ENCODE results near the gene ZNF474. TPM values are rescaled to one million over a fixed set of nuclear protein-coding genes. Genes with fewer than 3 reads are reported as not detected.
A peak's percentile ranks its signal among the peaks of the same experiment; 100 is the strongest.
"Not testable (repeated sequence)": the region's sequence is repeated elsewhere in the genome, so short reads cannot be mapped to it uniquely, and the experiment has no call there.

ZNF474 gene
- total RNA-seq, 1 donor from 2014 or later: not detected

DNA sequence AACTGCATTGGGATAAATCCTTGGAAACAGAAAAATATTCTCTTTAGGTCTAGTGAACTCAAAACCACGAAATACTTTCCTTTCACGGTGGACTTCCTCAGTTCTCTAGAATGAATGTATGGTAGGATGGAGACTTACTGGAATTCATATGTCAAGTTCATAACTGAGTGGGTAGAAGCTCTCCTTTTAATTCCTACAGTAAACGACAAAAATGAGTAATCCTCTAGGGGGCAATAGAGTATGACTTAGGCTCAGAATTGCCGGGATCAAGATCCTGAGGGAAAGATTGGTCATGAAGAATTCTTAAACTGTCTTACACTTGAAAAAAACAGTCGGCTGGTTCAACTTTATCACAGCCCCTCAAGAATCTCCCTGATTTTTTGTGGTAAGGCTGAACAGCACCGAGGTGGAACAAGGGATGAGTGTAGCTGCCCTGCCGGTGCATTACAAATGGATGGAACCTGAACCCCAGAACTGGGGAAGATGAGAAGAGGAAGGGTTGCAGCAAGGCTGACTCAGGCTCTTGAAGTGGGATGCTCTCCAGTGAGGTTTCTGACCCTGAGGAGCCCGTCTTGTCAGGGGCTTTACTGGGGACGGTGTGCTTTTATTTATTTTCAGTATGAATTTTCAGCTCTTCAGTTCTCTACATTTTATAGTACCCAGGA is 37.3 kb upstream of the ZNF474 start:
- ATAC-seq (no peak), DNase-seq (no peak)
- Histone ChIP-seq H3K36me3 (no peaks in the 10 kb centered on the region), H3K27ac (no peak overlapping the region), H3K4me3 (no peak overlapping the region), H3K4me1 (no peaks in the 10 kb centered on the region), H3K27me3 (no peaks in the 10 kb centered on the region), H3K9me3 (no peaks in the 10 kb centered on the region)
- TF ChIP-seq, protein P1, sequence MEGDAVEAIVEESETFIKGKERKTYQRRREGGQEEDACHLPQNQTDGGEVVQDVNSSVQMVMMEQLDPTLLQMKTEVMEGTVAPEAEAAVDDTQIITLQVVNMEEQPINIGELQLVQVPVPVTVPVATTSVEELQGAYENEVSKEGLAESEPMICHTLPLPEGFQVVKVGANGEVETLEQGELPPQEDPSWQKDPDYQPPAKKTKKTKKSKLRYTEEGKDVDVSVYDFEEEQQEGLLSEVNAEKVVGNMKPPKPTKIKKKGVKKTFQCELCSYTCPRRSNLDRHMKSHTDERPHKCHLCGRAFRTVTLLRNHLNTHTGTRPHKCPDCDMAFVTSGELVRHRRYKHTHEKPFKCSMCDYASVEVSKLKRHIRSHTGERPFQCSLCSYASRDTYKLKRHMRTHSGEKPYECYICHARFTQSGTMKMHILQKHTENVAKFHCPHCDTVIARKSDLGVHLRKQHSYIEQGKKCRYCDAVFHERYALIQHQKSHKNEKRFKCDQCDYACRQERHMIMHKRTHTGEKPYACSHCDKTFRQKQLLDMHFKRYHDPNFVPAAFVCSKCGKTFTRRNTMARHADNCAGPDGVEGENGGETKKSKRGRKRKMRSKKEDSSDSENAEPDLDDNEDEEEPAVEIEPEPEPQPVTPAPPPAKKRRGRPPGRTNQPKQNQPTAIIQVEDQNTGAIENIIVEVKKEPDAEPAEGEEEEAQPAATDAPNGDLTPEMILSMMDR (IDR thresholded peaks at IDR 0.05): peak; percentile 51
- intact Hi-C loops (cut with DNase I): no loop called here

DNA sequence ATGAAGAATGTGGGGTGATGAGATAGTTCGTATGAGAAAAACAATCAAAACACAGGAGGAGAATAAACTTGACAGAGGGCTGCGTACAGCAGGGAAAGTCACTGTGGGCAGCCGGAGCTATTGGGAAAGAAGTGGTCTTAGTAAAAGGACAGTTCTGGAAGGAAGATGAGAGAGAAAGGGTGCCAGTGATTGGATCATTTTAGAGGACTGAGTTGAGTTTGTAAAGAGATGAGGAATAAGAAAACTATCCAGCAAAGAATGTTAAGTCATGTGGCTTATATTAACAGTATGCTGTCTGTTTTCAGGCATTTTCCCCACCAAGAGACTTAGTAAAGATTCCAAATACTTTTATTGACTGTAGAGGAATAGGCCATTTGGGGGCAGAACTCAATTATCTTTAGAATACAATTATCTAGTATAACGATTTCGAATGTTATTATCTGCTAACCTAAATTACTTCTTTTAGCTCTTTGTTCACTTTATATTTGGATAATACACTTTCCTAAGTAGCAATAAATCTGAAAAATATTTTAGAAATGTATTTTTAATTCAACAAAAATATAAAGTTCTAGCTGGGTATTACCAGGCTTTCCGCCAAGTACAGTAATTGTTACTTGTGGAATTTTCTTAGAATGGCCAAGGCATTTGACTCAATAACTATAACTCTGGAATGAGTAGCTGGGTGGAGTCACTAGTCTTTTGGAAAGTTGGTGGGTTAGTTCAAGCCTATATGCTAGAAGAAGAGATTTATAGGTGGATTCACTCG is 35.7 kb upstream of the ZNF474 start:
- Histone ChIP-seq H3K4me3 (no peak overlapping the region), H3K4me1 (no peaks in the 10 kb centered on the region), H3K27ac (no peak overlapping the region), H3K36me3 (no peaks in the 10 kb centered on the region), H3K27me3 (no peaks in the 10 kb centered on the region), H3K9me3 (no peaks in the 10 kb centered on the region)
- TF ChIP-seq, protein P1 (IDR thresholded peaks at IDR 0.05): no peak
- DNase-seq (no peak), ATAC-seq (no peak)
- intact Hi-C loops (cut with DNase I): no loop called here

DNA sequence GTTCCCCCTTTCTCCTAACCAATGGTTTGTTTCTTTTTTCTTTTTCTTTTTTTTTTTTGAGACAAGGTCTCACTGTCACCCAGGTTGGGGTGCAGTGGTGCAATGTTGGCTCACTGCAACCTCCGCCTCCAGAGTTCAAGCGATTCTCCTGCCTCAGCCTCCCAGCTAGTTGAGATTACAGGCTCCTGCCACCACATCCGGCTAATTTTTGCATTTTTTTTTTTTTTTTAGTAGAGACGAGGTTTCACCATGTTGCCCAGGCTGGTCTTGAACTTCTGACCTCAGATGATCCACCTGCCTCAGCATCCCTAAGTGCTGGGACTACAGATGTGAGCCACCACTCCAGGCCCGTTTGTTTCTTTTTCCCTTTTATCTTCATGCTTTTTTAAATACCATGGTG is 35.1 kb upstream of the ZNF474 start:
- ATAC-seq; H3K36me3 ChIP-seq; intact Hi-C loops (cut with DNase I); H3K9me3 ChIP-seq; H3K27me3 ChIP-seq; H3K27ac ChIP-seq; DNase-seq; H3K4me1 ChIP-seq; H3K4me3 ChIP-seq: not testable (repeated sequence)

DNA sequence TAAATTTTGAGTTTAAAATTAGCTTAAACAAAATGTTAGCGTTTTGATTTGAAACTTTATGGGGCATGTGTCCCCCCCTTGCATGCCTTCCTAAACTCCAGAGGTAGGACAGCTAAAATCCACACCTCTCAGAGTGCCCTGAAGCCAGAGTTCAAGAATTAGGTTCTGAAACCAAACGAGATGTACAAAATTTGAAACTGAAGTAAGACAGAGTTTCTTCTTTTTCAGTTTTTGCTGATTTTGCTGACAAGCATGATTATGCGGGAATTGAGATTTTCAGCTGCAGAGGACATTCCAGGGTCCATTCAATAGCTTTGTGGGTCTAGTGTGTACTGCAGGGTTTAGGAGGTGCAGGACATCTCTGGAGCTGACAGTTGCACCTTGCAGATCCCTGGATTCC is 34.2 kb upstream of the ZNF474 start:
- ATAC-seq: no peak
- TF ChIP-seq, protein P1 (IDR thresholded peaks at IDR 0.05): no peak
- H3K4me3 ChIP-seq: no peak overlapping the region
- intact Hi-C loops (cut with DNase I): no loop called here
- no peaks in the 10 kb centered on the region for H3K4me1 ChIP-seq
- no peak overlapping the region for H3K27ac ChIP-seq
- H3K36me3 ChIP-seq: no peaks in the 10 kb centered on the region
- H3K27me3 ChIP-seq: no peaks in the 10 kb centered on the region
- no peaks in the 10 kb centered on the region for H3K9me3 ChIP-seq
- no peak for DNase-seq

DNA sequence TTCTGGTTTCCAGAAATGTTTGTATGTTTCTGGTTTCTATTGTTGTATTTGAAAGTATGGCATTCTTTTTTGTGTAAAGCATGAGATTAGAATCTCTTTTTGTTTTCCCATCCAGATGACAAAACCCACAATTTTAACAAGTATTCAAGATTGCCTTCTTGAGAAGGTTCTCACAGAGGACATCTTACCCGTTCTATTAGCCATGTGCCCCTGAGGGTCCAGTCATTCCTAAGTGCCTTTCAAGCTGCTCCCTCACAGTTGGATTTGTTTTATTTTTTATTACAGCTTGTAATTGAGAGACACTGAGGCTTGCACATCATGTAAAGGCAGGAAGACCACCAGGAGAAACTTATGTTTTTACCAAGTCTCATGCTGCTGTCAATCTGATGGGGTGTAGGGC is 32.0 kb upstream of the ZNF474 start:
- TF ChIP-seq, protein P1 (IDR thresholded peaks at IDR 0.05): no peak
- DNase-seq (no peak), ATAC-seq (no peak)
- no peaks in the 10 kb centered on the region for H3K27me3 ChIP-seq
- H3K4me3 ChIP-seq: no peak overlapping the region
- no peaks in the 10 kb centered on the region for H3K36me3 ChIP-seq
- no peak overlapping the region for H3K27ac ChIP-seq
- H3K9me3 ChIP-seq: no peaks in the 10 kb centered on the region
- H3K4me1 ChIP-seq: no peaks in the 10 kb centered on the region
- intact Hi-C loops (cut with DNase I): no loop called here

DNA sequence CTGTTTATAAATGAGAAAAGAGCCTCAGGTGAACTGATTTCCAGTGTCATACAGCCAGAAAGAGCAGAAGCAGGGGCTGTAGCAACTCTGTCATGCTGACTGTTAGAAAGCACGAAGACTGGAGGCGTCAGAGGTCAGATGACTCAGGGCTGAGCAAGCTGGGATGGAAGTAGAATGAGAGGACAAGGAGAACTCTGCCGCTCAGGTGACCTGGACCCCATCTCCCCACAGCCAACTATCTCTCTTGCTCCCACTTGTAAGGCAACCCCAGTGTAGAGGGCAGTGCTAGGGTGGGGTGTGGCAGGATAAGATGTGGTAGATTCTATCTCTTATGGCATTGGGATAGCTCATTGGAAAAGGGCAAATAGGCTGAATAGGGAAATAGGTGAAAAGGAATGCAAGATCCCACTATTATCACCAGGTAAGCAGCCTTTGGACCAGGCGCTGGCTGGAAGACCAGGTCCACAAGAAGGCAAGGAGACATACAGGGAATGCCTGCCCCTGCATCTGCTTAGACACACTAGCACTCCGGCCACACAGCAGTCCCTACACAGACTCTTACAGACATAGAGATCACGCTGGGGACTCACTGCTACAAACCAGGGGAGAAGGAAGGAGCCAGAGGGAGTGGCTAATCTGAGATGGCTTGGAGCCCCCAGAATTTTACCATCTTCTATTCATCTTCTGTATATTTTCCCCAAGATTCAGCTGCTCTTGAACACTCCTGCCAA is 30.1 kb upstream of the ZNF474 start:
- TF ChIP-seq, protein P1 (IDR thresholded peaks at IDR 0.05): no peak
- no peaks in the 10 kb centered on the region for H3K27me3 ChIP-seq
- ATAC-seq (peak; percentile 15), DNase-seq (no peak)
- no peaks in the 10 kb centered on the region for H3K4me1 ChIP-seq
- H3K36me3 ChIP-seq: no peaks in the 10 kb centered on the region
- intact Hi-C loops (cut with DNase I): no loop called here
- no peak overlapping the region for H3K27ac ChIP-seq
- no peak overlapping the region for H3K4me3 ChIP-seq
- no peaks in the 10 kb centered on the region for H3K9me3 ChIP-seq
